Stimulated activated CD8-positive, alpha-beta memory T cell treated with anti-CD3 and anti-CD28 coated beads, Interleukin-12 subunit alpha, Interleukin-12 subunit beta, amount 100 ng/mL, for 24 hours (primary cell): Measurements from ENCODE around the gene PLEKHO2.
A peak's percentile ranks its signal among the peaks of the same experiment; 100 is the strongest.
"Not testable (repeated sequence)": the region's sequence is repeated elsewhere in the genome, so short reads cannot be mapped to it uniquely, and the experiment has no call there.

Experiments
- DNase-seq: peaks from one replicate; pipeline ENCODE4 v3.0.0-alpha.2; 2020; ENCODE audit errors: extremely low read depth

The PLEKHO2 gene

GRCh38 chr15:64841344-64842095 is at the start of gene PLEKHO2:
PLEKHO2 (plus strand) TSS chr15:64841915; CDS start chr15:64842017, 102 bp downstream.
- peak; percentile 69 for DNase-seq

GRCh38 chr15:64792282-64792681 is 49.4 kb upstream of the PLEKHO2 start:
- no peak for DNase-seq

GRCh38 chr15:64795299-64795698 is 46.4 kb upstream of the PLEKHO2 start:
- not testable (repeated sequence) for DNase-seq

- DNase-seq = not testable (repeated sequence)
These were observed 45.8 kb upstream of the PLEKHO2 start for GRCh38 chr15:64795921-64796320.

- DNase-seq = not testable (repeated sequence)
These were observed 42.8 kb upstream of the PLEKHO2 start for GRCh38 chr15:64798905-64799304.

- DNase-seq = no peak
These were observed 41.2 kb upstream of the PLEKHO2 start for GRCh38 chr15:64800476-64800875.

GRCh38 chr15:64803526-64803925 is 38.2 kb upstream of the PLEKHO2 start:
- no peak for DNase-seq

GRCh38 chr15:64804619-64805018 is 37.1 kb upstream of the PLEKHO2 start:
- DNase-seq = no peak

- no peak for DNase-seq
These were observed 35.2 kb upstream of the PLEKHO2 start for GRCh38 chr15:64806509-64806908.

- no peak for DNase-seq
These were observed 34.5 kb upstream of the PLEKHO2 start for GRCh38 chr15:64807051-64807749.

GRCh38 chr15:64807751-64808222 is 33.9 kb upstream of the PLEKHO2 start:
- DNase-seq = no peak

GRCh38 chr15:64808785-64809453 is 32.8 kb upstream of the PLEKHO2 start:
- no peak for DNase-seq

- no peak for DNase-seq
These were observed 31.8 kb upstream of the PLEKHO2 start for GRCh38 chr15:64809649-64810496.

GRCh38 chr15:64810497-64811326 is 31.0 kb upstream of the PLEKHO2 start:
- no peak for DNase-seq

GRCh38 chr15:64813075-64813474 is 28.6 kb upstream of the PLEKHO2 start:
- no peak for DNase-seq

- not testable (repeated sequence) for DNase-seq
These were observed 27.4 kb upstream of the PLEKHO2 start for GRCh38 chr15:64814283-64814682.

GRCh38 chr15:64814965-64815364 is 26.8 kb upstream of the PLEKHO2 start:
- DNase-seq = not testable (repeated sequence)

- no peak for DNase-seq
These were observed 25.3 kb upstream of the PLEKHO2 start for GRCh38 chr15:64816452-64816851.

GRCh38 chr15:64824929-64825430 is 16.7 kb upstream of the PLEKHO2 start:
- DNase-seq = no peak
